SIG-M5 (cell line): ENCODE results near the gene EWSR1.

Source experiments
- DNase-seq: peaks from one replicate; lab custom pipeline; 2025; lab: John Stamatoyannopoulos, UW

EWSR1 gene

GRCh38 chr22:29317827-29318454 is 49.9 kb downstream of the EWSR1 start:
- DNase-seq: no peak

- no peak for DNase-seq
These were observed 51.0 kb downstream of the EWSR1 start for GRCh38 chr22:29319072-29319471.

- DNase-seq: no peak
These were observed 52.5 kb downstream of the EWSR1 start for GRCh38 chr22:29320546-29320945.

GRCh38 chr22:29323641-29324040 is 55.6 kb downstream of the EWSR1 start:
- DNase-seq: no peak

- no peak for DNase-seq
These were observed 57.3 kb downstream of the EWSR1 start for GRCh38 chr22:29325356-29325755.

- no peak for DNase-seq
These were observed 57.8 kb downstream of the EWSR1 start for GRCh38 chr22:29325785-29326315.

GRCh38 chr22:29326481-29326880 is 58.4 kb downstream of the EWSR1 start:
- DNase-seq: no peak

- no peak for DNase-seq
These were observed 59.2 kb downstream of the EWSR1 start for GRCh38 chr22:29327089-29327764.

GRCh38 chr22:29328055-29328454 is 60.0 kb downstream of the EWSR1 start:
- no peak for DNase-seq

GRCh38 chr22:29328566-29329500 is 60.8 kb downstream of the EWSR1 start:
- no peak for DNase-seq

GRCh38 chr22:29329581-29329980 is 61.5 kb downstream of the EWSR1 start:
- DNase-seq: no peak

- DNase-seq: no peak
These were observed 62.2 kb downstream of the EWSR1 start for GRCh38 chr22:29330291-29330690.

- DNase-seq: no peak
These were observed 62.7 kb downstream of the EWSR1 start for GRCh38 chr22:29330753-29331152.

- no peak for DNase-seq
These were observed 63.1 kb downstream of the EWSR1 start for GRCh38 chr22:29331213-29331612.

GRCh38 chr22:29331658-29332300 is 63.7 kb downstream of the EWSR1 start:
- no peak for DNase-seq

- no peak for DNase-seq
These were observed 64.9 kb downstream of the EWSR1 start for GRCh38 chr22:29332886-29333496.

GRCh38 chr22:29334148-29334547 is 66.1 kb downstream of the EWSR1 start:
- DNase-seq: no peak

- DNase-seq: no peak
These were observed 66.8 kb downstream of the EWSR1 start for GRCh38 chr22:29334696-29335344.

GRCh38 chr22:29335656-29336055 is 67.6 kb downstream of the EWSR1 start:
- DNase-seq: no peak

GRCh38 chr22:29336751-29337490 is 68.9 kb downstream of the EWSR1 start:
- DNase-seq: no peak
